GM12878 (cell line): Measurements from ENCODE around the gene MASTL.

Source experiments
- BRCA1 ChIP-seq: IDR thresholded peaks from 2 replicates; pipeline ENCODE4 v1.6.1; 2011; ENCODE audit warnings: low read depth, low read length, improper control_type of control experiment
- TF ChIP-seq, protein P1 (sequence below): IDR thresholded peaks from 2 replicates; pipeline ENCODE4 v1.6.1; 2012; ENCODE audit warnings: low read depth, low read length, improper control_type of control experiment

DNA sequence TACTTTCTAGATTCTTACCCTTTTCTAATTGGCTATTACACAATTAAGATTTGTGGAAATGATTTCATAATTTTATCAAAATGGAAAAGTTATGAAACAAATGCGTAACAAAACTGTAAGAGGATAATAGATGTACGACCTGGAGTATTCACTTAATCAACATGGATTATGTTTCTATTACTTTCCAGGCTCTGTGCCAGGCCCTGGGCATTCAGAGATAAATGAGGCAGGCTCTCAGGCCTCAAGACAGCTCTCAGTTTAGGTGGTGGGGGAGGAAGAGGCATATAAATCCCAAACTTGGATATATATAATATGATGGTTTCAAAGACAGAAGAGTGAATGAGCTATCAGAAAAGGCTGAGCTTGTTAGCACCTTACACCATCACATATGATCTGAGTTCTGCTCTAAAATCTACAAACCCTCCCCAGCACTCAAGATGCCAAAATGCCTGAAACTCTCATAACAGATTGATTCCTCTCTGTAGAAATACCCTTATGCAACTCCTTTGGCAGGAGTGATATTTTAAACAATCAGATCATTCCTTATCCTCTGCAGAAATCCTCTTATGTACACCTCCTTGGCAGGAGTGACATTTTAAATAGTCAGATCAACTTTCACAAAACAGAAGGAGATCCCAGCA is 42.9 kb downstream of the MASTL start:
- TF ChIP-seq BRCA1: no peak
- TF ChIP-seq, protein P1, sequence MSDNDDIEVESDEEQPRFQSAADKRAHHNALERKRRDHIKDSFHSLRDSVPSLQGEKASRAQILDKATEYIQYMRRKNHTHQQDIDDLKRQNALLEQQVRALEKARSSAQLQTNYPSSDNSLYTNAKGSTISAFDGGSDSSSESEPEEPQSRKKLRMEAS: no peak
